ENCODE data around the gene ASXL1. TPM values are rescaled to one million over a fixed set of nuclear protein-coding genes. Genes with fewer than 3 reads are reported as not detected.

ASXL1 gene
- total and polyA plus RNA-seq, 2 donors (not counting 1 experiment from before 2014, with no cell fraction given) = 93.0 to 180 TPM

DNA sequence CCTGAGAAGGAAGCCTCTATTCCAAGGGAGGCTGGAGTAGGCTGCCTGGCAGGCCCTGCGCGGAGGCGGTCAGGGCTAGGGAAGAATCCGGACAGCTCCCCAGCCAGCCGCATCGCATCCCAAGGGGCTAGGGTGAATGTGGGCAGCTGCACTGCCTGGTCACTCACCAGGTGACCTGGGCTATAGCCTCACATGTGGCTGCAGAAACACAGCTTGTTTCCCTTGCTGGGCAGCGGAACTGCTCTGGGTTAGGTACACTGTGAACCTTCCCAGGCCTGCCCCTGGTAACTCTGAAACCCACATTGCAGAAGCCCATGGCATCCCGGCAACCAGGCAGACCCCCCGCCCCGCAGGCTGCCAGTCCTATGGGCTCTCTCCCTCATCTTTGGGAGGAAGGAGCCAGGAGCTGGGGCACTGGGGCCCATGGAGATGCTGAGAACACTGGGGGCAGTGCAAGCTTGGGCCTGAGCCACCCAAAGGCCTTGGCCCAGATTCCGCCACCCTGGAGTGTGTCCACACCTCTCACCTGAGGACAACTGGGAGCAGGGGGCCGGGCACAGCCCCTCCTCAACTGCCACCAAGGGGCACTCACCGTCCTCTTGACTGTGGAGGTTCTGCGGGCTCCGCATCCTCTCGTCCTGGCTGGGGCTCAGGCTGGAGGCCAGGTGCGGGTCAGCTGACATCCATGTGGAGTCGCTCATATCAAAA lies 116.0 kb downstream of the ASXL1 start:
- H3K9me3 Mint-ChIP-seq (ENCODE audit: insufficient read depth) = no peaks in the 10 kb centered on the region
- no peak for ATAC-seq (ENCODE audit: low read depth)
- no peak overlapping the region for H3K4me3 Mint-ChIP-seq
- Histone ChIP-seq H3K4me1 (ENCODE audit: control insufficient read depth in 2 of 2, insufficient read depth in 2 of 2, low read length in 2 of 2) (peaks cover 19 to 35% of the 10 kb centered on the region in 2 donors), H3K27me3 (replicated peaks in 1 of 4; ENCODE audit: control extremely low read depth in 1 of 4, control insufficient read depth in 3 of 4, insufficient read depth in 4 of 4, low read length in 3 of 4) (peaks cover 0 to 7% (median 0%) of the 10 kb centered on the region in 4 experiments), H3K27ac (ENCODE audit: low read length in 2 of 2) (no peak overlapping the region), H3K9me3 (ENCODE audit: control extremely low read depth in 1 of 3, control insufficient read depth in 2 of 3, insufficient read depth in 1 of 3, low read length in 2 of 3) (peaks cover 0 to 4% (median 0%) of the 10 kb centered on the region in 3 donors), H4K20me1 (ENCODE audit: control insufficient read depth, insufficient read depth, low read length, poor library complexity, severe bottlenecking) (peaks cover 7% of the 10 kb centered on the region), H3K79me2 (ENCODE audit: control insufficient read depth, insufficient read depth, low read length) (peaks cover 12% of the 10 kb centered on the region), H3K9ac (ENCODE audit: low read length) (no peak overlapping the region), H3K36me3 (replicated peaks in 1 of 2; ENCODE audit: control extremely low read depth in 1 of 2, control insufficient read depth in 1 of 2, extremely low read depth in 1 of 2, insufficient read depth in 2 of 2, low read length in 1 of 2) (no peaks in the 10 kb centered on the region), H3K4me3 (ENCODE audit: control extremely low read depth in 1 of 5, extremely low read depth in 1 of 5, insufficient read depth in 1 of 5, low read depth in 2 of 5, low read length in 4 of 5) (no peak overlapping the region), H2AFZ (ENCODE audit: insufficient read depth, low read depth, low read length, poor library complexity, severe bottlenecking) (no peak overlapping the region), H3K4me2 (replicated peaks; ENCODE audit: low read depth, low read length, poor library complexity, severe bottlenecking) (peak overlapping the region; percentile 63)
- no peak for DNase-seq
- no peak overlapping the region for H3K27ac Mint-ChIP-seq
- peaks cover 25% of the 10 kb centered on the region for H3K4me1 Mint-ChIP-seq
- WGBS (ENCODE audit: insufficient coverage) = 95% methylated on average over 18 of the region's 18 CpGs
- H3K27me3 Mint-ChIP-seq = no peaks in the 10 kb centered on the region
- no peak for TF ChIP-seq EZH2 (IDR thresholded peaks at IDR 0.05; ENCODE audit: borderline replicate concordance, insufficient read depth, low read depth, low read length, poor library complexity, severe bottlenecking)
- TF ChIP-seq, protein P1, sequence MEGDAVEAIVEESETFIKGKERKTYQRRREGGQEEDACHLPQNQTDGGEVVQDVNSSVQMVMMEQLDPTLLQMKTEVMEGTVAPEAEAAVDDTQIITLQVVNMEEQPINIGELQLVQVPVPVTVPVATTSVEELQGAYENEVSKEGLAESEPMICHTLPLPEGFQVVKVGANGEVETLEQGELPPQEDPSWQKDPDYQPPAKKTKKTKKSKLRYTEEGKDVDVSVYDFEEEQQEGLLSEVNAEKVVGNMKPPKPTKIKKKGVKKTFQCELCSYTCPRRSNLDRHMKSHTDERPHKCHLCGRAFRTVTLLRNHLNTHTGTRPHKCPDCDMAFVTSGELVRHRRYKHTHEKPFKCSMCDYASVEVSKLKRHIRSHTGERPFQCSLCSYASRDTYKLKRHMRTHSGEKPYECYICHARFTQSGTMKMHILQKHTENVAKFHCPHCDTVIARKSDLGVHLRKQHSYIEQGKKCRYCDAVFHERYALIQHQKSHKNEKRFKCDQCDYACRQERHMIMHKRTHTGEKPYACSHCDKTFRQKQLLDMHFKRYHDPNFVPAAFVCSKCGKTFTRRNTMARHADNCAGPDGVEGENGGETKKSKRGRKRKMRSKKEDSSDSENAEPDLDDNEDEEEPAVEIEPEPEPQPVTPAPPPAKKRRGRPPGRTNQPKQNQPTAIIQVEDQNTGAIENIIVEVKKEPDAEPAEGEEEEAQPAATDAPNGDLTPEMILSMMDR (IDR thresholded peaks at IDR 0.05) = no peak
- CTCF ChIA-PET = interaction anchor here (1.1 kb wide), 1 partner anchor 11 kb away, joined by 3 read pairs; no protein-coding TSS in a partner anchor
- intact Hi-C loops (cut with micrococcal nuclease) = no loop called here
- POLR2A ChIA-PET = no interaction called here

DNA sequence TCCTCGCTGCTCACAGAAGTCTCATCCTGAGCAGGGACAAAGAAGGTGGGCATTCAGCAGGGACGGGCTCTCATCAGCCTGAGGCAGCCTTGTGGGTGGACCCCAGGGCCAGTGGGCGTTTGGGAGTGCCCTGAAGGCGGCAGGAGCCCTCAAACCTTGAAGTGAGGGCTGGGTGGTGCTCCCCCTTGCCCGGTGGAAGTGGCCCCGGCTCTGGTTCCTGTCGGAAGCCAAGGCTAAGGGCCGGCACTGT lies 116.5 kb downstream of the ASXL1 start:
- H3K36me3 ChIP-seq (replicated peaks in 1 of 2; ENCODE audit: control extremely low read depth in 1 of 2, control insufficient read depth in 1 of 2, extremely low read depth in 1 of 2, insufficient read depth in 2 of 2, low read length in 1 of 2) = no peaks in the 10 kb centered on the region
- H3K4me2 ChIP-seq (replicated peaks; ENCODE audit: low read depth, low read length, poor library complexity, severe bottlenecking) = peak overlapping the region; percentile 63
- no peaks in the 10 kb centered on the region for H3K9me3 Mint-ChIP-seq (ENCODE audit: insufficient read depth)

More for the DNA sequence above, 116.5 kb downstream of the ASXL1 start:
- Mint-ChIP-seq H3K4me3 (no peak overlapping the region), H3K27me3 (no peaks in the 10 kb centered on the region), H3K27ac (no peak overlapping the region), H3K4me1 (peaks cover 25% of the 10 kb centered on the region)
- CTCF ChIA-PET = no interaction called here
- no peak overlapping the region for H3K27ac ChIP-seq (ENCODE audit: low read length in 2 of 2)
- no peak overlapping the region for H2AFZ ChIP-seq (ENCODE audit: insufficient read depth, low read depth, low read length, poor library complexity, severe bottlenecking)
- DNase-seq (no peak), ATAC-seq (ENCODE audit: low read depth) (no peak)
- TF ChIP-seq EZH2 (IDR thresholded peaks at IDR 0.05; ENCODE audit: borderline replicate concordance, insufficient read depth, low read depth, low read length, poor library complexity, severe bottlenecking) = no peak
- TF ChIP-seq, protein P1 (IDR thresholded peaks at IDR 0.05) = no peak
- H3K79me2 ChIP-seq (ENCODE audit: control insufficient read depth, insufficient read depth, low read length) = peaks cover 11% of the 10 kb centered on the region
- H3K9me3 ChIP-seq (ENCODE audit: control extremely low read depth in 1 of 3, control insufficient read depth in 2 of 3, insufficient read depth in 1 of 3, low read length in 2 of 3) = peaks cover 0 to 4% (median 0%) of the 10 kb centered on the region in 3 donors
- H3K4me3 ChIP-seq (ENCODE audit: control extremely low read depth in 1 of 5, extremely low read depth in 1 of 5, insufficient read depth in 1 of 5, low read depth in 2 of 5, low read length in 4 of 5) = no peak overlapping the region
- no peak overlapping the region for H3K9ac ChIP-seq (ENCODE audit: low read length)
- peaks cover 7% of the 10 kb centered on the region for H4K20me1 ChIP-seq (ENCODE audit: control insufficient read depth, insufficient read depth, low read length, poor library complexity, severe bottlenecking)
- peaks cover 0 to 7% (median 0%) of the 10 kb centered on the region in 4 experiments for H3K27me3 ChIP-seq (replicated peaks in 1 of 4; ENCODE audit: control extremely low read depth in 1 of 4, control insufficient read depth in 3 of 4, insufficient read depth in 4 of 4, low read length in 3 of 4)
- 47% methylated on average over 8 of the region's 8 CpGs for WGBS (ENCODE audit: insufficient coverage)
- POLR2A ChIA-PET = interaction anchor here (0.6 kb wide), 1 partner anchor 24 kb away, joined by 3 read pairs; no protein-coding TSS in a partner anchor
- peaks cover 19 to 36% of the 10 kb centered on the region in 2 donors for H3K4me1 ChIP-seq (ENCODE audit: control insufficient read depth in 2 of 2, insufficient read depth in 2 of 2, low read length in 2 of 2)
- intact Hi-C loops (cut with micrococcal nuclease) = no loop called here
